NCI-H1417 treated with DMSO at 0.1 percent for 48 hours (cell line): ENCODE measurements around the gene CHD6.
A peak's percentile ranks its signal among the peaks of the same experiment; 100 is the strongest.

Source experiments
- DNase-seq: peaks from one replicate; lab custom pipeline; 2025; lab: John Stamatoyannopoulos, UW

Gene CHD6, protein sequence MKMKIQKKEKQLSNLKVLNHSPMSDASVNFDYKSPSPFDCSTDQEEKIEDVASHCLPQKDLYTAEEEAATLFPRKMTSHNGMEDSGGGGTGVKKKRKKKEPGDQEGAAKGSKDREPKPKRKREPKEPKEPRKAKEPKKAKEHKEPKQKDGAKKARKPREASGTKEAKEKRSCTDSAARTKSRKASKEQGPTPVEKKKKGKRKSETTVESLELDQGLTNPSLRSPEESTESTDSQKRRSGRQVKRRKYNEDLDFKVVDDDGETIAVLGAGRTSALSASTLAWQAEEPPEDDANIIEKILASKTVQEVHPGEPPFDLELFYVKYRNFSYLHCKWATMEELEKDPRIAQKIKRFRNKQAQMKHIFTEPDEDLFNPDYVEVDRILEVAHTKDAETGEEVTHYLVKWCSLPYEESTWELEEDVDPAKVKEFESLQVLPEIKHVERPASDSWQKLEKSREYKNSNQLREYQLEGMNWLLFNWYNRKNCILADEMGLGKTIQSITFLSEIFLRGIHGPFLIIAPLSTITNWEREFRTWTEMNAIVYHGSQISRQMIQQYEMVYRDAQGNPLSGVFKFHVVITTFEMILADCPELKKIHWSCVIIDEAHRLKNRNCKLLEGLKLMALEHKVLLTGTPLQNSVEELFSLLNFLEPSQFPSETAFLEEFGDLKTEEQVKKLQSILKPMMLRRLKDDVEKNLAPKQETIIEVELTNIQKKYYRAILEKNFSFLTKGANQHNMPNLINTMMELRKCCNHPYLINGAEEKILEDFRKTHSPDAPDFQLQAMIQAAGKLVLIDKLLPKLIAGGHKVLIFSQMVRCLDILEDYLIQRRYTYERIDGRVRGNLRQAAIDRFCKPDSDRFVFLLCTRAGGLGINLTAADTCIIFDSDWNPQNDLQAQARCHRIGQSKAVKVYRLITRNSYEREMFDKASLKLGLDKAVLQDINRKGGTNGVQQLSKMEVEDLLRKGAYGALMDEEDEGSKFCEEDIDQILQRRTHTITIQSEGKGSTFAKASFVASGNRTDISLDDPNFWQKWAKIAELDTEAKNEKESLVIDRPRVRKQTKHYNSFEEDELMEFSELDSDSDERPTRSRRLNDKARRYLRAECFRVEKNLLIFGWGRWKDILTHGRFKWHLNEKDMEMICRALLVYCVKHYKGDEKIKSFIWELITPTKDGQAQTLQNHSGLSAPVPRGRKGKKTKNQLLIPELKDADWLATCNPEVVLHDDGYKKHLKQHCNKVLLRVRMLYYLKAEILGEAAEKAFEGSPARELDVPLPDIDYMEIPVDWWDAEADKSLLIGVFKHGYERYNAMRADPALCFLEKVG (N-terminal part only)

DNA sequence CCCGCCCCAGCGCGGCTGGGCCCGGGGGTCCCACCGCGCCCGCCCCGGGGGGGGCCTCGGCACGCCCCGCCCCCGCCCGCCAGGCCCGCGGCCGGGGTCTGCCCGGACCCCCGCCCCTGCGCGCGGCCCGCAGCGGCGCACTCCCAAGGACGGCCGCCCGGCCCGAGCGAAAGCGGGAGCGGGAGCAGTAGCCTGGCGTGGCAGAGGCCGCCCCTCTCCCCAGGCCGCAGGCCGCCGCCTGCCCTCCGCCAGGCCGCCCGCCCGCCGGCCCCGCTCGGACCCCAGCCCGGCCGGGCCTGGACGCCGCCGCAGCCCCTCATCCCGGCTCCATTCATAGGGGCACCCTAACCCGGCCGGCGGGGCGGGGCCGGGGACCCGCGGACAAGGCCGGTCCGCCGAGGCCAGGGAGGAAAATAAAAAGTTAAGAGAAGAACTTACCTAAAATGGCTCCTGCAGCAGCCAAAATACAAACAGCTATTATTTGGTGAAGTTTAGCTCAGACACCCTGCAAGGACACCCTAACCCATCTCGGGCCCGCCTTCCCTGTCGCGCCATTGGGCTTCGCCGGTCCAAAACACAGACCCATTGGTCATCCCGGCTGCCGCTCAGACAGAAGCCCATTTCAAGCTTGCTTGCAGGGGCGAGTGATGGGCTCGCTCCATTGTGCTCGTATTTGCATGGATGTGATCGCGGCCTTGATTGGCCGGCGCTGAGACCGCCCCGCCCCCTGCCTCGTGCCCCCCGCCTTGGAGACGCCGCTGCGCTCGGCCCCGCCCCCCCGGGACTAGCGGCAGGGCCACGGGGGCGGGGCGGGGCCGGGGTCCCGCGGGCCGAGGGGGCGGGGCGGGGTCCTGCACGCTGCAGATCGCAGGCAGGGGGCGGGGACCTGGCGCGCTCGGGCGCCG lies at the start of gene CHD6:
Gene CHD6, minus strand, starts transcription at position 476 of the 905 bp plus-strand sequence. CDS start 67,040 bp downstream, outside the sequence.
- DNase-seq: peak; percentile 95

DNA sequence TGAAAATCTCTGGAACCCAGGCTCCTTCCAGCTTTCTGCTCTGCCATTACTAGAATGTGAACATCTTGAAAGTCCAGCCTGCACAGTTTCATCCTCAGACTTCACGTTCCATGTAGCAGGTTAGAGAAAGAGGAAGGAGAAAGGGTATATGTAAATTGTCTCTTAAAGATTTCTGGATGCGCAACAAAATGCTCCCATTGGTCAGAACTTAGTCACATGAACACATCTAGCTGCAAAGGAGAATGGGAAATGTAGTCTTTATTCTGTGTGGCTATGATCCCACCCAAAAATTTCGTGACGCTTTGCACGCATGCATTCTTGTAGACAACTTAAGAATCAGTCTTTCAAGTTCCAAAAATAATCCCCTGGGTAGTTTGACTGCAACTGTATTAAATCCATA lies 46.4 kb upstream of the CHD6 start:
- no peak for DNase-seq

DNA sequence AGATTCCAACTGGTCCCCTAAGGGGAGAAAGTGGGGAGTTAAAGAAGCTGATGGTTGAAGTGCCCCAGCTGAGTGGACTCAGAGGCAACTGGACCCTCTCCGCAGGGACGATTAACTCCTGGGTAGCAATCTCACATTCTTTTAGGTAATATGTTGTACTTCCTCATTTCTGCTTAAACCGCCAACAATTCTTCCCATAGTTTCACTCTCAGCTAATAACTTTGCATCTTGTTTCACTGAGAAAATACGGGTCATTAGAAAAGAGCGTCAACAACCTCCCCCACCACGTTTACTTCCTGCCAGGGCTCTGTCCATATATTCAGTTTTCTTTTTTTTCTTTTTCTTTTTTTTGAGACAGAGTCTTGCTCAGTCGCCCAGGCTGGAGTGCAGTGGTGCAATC lies 39.5 kb upstream of the CHD6 start:
- no peak for DNase-seq

DNA sequence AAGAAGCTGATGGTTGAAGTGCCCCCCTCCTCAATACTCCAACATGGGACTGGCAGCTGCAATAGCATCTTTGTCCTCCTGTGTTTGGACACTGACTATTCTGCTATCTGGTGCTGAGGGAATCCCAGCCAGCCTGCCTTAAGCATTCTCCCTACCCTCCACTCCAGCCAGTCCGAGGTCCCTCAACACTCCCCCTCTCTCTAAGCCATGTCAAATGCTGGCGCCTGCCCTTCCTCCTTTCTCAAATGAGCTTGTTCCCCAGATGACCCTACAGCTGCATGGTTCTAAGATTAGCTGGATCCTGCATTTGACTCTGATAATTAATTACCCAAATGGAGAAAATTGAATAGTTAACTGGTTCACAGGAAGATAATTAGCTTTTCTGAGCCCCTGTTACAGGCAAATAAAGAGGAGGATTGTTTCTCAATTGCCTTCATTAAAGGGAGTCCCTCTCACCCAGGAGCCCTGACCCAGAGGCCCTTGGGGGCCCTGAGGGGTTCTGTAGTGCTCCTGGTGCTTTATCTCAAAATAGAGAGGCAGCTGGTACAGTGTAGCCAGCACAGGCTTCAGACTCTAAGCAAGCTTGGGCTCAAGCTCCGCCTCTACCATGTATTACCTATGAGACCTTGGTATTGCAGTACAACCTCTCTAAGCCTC lies 37.9 kb upstream of the CHD6 start:
- DNase-seq: peak; percentile 90

DNA sequence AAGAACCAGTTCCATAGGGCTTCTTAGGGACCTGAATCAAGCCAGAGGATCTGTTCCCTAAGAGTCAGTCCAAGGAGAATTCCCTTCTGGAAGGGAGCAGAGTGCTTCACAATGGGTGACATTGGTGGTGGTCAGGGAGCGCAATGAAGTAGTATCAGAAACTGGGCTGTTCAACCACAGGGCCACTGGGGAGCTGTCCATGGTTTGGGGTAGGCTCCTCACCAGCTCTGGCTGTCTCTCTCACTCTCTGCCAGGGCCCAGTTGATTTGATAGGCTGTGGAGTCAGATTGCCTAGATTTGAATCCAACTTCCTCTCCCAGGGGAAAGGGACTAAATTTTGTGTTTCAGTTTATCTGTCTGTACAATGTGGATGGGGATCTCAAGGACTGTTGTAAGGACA lies 36.7 kb upstream of the CHD6 start:
- no peak for DNase-seq

DNA sequence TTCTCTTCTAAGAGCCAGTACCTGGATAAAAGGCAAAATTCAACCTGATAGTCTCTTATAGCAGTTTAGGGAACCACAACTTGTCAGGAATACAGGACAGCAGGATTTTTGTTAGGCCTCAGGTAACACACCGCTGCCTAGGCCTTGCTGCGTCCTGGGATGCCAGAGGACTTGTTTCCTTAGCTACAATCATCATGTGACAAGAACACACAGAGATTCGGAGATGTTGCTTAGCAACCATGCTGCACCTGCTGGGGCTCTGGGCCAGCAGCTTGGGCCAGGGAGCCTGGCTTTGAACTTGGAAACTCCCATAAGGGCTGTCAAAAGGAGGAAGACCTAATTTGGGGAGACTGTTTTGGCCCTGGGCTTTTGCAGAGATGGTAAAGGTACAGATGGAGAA lies 36.1 kb upstream of the CHD6 start:
- DNase-seq: peak; percentile 45

DNA sequence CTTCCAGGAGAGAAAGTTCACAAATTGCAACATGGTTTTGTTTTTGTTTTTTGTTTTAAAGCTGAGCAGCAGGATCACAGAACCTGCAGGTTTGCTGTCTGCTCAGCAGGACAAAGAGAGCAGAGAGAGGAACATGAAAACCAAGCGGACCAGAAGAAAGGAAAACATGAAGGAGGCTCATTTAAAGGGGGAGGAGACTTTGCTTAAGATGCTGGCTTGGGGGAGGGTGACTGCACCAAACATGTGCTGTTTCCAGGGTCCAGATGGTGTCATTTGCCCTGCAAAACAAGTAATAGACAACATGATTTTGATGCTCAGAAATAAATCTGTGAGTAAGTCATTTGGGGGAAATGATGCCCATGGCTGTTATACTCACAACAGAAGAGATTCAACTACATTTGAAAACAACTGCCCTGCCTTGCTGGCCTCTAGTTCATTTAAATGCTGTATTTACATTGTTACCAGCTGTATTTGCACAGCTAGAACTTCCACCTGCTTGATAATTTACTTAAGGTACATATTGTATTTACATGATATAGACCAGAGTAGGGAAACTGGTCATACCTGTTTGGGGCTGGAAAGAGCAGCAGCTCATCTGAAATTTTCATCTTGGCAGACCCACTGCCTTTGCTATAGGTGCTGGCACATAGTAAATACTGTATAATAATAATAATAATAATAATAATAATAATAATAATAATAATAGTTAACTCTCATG lies 32.2 kb upstream of the CHD6 start:
- peak; percentile 98 for DNase-seq

DNA sequence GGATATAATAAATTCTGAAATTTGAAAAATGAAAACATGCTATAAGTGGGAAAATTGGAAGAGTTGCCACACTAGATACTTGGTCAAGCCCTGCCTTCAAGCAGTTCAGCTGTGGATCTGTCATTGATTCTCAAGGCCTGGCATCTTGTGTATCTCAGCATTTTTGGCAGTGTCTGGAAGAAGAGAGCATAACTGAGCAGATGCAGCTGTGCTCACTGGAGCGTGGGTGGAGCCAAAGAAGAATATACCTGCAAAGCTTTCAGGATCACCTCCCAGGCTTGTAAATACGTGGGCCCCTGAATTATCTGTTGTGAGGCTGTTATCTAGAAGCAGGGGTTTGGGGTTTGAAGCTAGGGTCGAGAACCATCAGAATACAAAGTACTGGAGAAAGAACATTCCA lies 31.3 kb upstream of the CHD6 start:
- DNase-seq: peak; percentile 55

DNA sequence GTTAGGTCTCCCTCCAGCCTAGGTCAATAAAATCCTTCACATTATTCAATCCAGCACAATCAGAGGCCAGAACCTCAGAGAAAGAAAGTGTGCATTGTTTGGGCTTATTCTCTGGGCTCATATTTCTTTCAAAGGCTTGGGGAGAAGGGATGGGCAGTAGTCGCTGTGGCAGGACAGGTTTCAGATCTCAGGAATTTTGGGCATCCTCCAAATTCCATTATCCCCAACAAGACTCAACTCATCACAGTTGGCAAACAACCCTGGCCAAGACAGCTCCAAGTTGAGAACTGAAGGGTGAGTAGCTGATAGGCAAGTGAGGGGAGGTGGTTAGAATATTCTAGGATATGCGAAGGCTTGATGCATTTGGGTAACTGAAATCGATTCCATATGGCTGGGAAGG lies 27.2 kb upstream of the CHD6 start:
- DNase-seq: no peak

DNA sequence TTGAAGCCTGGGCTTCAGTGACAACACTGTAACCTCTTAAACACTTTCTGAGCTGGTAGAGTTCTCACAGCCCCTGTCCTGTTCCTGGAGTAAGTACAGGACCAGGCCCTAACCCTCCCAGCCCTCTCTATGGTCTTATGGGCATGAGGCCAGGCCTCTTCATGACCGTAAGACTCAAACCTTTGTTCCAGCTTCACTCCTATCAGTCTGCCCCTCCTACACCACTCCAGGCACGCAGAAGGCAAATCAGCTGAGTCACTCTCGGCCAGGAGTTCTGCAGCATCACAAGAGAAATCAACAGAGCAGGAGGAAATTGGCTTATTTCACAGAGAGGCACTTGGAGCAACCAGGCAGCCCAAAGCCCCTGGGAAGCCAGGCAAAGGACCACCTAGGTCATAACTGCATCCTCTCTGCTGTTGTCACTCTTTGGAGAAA lies 25.3 kb upstream of the CHD6 start:
- DNase-seq: peak; percentile 41

DNA sequence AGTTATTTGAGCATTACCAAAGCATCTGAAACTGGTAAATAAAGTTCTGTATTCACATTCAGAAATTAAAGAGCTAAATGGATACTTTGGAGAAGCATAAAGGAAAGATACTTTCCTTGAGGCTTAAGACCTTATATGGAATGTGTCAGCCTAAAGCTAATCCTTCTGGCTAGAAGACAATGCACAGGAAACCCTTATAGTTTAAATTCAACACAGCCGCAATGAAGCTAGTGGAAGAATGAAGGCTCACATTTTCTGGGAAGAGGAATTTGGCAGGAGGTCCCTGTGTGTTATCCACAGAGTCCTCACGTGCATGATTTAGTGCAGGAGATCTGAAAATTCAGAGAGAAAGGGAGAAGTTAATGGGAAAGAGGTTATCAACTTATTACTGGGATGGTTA lies 21.5 kb upstream of the CHD6 start:
- DNase-seq: no peak

DNA sequence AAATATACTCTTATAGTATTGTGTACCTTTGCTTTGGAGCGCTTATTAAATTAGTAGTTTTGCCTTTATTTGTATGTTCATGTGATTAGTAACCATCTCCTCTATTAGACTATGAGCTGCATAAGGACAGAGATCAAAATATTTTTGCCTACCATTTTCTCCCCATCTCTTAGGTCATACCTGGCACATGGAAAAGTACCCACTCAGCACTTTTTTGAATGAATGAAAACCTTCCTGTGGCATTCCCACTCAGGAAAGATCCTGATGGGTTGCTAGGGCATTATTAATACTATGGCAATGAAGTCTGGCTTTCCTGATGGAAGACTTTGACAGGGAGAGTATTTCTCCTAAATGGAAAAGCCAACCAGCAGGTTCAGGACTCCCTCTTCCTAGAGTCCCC lies 20.3 kb upstream of the CHD6 start:
- DNase-seq: no peak

DNA sequence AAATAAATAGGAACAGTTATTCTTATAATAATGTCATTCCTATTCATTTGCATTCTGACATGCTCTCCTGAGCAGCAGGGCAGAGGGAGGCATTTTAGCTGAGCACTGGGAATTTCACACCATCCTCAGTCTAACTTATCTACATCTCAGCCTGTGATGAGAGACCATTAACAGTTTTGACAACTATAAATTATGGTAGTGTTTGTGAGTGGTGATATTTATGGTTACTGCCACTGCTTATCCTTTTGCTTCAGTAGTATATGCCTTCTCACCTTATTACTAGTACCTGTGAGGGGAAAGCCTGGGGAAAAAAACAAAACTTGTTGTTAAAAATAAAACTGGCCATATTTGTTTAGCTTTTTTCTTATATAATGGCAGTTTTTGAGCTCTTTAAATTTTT lies 17.0 kb upstream of the CHD6 start:
- DNase-seq: no peak

DNA sequence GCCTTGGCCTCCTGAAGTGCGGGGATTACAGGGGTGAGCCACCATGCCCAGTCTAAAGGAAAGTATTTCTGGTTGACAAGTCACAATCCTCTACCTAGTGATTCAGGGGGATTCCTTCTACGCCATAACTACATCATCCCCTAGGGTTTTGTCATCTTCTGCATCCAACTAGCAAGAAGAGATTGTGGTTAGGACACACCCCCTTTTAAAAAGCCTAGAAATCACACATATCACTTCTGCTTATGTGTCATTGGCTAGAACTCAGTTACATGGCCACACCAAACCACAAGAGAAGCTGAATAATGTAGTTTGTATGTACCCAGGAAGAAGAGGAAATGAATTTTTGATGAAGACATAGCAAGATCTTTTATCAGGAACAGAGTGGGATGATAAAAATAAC lies 14.7 kb upstream of the CHD6 start:
- no peak for DNase-seq

DNA sequence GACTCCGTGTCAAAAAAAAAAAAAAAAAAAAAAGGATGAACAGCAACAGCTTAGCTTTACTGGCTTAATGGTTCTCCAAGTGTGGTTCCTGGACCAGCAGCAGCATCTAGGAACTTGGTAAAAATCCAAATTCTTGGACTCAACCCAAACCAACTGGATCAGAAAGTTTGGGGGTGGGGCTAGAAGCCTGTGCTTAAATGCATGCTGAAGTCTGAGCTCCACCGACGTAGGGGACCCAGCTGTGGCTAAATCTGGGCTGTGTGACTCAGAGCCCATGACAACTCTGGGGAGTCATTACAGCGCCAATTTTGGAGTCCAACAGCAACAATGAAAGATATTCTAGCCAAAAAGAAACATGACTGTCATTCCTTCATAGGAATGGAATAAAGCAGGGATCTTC lies 13.6 kb upstream of the CHD6 start:
- DNase-seq: no peak

DNA sequence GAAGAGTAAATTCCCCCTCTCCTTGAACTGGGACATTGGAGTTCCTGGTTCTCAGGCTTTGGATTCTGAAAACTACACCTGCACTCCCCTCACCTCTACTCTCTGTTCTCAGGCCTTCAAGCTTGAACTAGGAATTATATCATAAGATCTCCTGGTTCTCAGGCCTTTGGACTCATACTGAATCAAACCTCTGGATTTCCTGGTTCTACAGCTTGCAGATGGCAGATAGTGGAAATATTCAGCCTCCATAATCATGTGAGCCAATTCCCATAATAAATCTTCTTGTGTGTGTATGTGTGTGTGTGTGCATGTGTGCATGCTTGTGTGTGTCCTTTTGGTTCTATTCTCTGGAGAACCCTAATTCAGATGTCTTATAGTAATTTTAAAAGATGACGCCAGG lies 12.7 kb upstream of the CHD6 start:
- DNase-seq: no peak

DNA sequence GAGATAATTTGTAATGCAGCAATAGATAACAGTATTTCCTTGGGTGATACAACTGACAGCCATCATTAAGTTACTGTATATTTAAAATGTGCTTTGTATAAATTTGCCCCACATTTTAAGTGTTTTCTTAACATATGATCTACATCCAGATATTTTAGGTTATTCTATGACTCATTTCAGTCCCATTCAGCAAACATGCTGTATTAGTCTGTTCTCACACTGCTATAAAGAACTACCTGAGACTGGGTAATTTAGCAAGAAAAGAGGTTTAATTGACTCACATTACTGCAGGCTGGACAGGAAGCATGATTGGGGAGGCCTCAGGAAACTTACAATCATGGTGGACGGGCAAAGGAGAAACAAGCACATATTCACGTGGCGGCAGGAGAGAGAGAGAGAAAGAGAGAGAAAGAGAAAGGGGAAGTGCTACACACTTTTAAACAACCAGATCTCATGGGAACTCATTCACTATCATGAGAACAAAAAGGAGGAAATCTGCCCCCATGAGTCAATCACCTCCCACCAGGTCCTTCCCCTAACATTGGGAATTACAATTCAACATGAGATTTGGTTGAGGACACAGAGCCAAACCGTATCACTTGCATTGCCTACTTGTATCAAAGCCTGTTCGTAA lies 9.6 kb upstream of the CHD6 start:
- no peak for DNase-seq

DNA sequence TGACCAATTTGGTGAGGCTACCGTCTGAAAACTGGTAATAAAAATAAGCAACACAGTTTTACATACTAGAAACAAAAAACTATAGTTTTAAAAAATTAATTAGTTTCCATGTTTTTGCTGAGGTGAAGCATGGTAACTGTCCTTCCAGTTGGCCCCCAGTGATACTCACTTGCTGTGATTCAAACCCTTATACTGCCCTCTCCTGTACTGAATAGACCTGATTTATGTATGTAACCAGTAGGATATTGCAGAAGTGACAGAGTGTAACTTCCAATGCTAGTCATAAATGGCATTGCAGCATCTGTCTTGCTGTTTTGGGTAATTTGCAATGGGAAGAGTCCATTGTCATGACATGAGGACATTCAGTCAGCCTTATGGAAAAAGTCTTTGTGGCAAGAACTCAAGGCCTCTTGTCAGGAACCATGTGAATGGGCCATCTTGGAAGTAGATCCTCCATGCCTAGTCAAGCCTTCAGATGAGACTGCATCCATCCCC lies 8.9 kb upstream of the CHD6 start:
- no peak for DNase-seq

DNA sequence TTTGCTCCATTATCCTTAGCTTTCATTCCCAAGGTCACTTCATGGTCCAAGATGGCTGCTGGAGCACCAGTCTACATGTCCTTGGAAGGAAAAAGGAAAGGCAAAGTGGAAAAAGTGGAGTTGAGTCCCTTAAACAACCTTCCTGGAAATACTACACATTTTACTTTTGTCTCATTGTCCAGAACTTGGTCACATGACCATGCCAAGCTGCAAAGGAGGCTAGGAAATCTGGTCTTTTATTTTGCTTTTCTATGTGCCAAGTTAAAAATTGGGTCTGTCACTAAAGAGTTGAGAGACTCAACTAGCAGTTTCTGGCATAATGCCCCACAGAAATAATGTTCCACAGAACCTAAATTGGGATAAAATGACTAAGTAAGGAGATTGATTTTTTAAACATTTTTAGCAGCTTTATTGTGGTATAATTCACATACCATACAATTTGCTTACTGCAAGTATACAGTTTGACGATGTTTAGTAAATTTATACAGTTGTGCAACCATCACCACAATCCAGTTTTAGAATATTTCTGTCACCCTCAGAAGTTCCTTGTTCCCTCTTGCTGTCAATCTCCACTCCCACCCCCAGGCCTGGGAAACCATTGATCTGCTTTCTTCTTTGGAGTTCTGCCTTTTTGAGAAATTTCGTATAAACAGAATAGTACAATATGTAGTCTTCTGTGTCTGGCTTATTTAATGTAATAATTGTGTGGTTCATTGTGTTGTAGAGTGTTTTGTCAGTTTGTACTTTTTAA lies 5.6 kb upstream of the CHD6 start:
- no peak for DNase-seq
